Measurements from ENCODE around the gene HMMR. TPM values are rescaled to one million over a fixed set of nuclear protein-coding genes. Genes with fewer than 3 reads are reported as not detected.
A peak's percentile ranks its signal among the peaks of the same experiment; 100 is the strongest.

The HMMR gene
- total RNA-seq, 1 donor, result 2.5 TPM

GRCh38 chr5:163433271-163433670, 27.2 kb upstream of the HMMR start:
- Histone ChIP-seq H3K4me1 (ENCODE audit: insufficient read depth, low read length) (peaks cover 10% of the 10 kb centered on the region), H2AFZ (ENCODE audit: low read length) (no peak overlapping the region), H3K9me3 (ENCODE audit: low read depth, low read length) (no peaks in the 10 kb centered on the region), H3K27ac (ENCODE audit: low read depth, low read length) (no peak overlapping the region), H3K4me2 (ENCODE audit: insufficient read depth, low read length) (no peak overlapping the region), H4K20me1 (ENCODE audit: insufficient read depth, low read length) (peaks cover 5% of the 10 kb centered on the region), H3K4me3 (ENCODE audit: insufficient read depth, low read length) (no peak overlapping the region), H3K36me3 (ENCODE audit: insufficient read depth, low read length) (no peaks in the 10 kb centered on the region), H3K27me3 (ENCODE audit: insufficient read depth, low read length) (no peaks in the 10 kb centered on the region), H3K79me2 (ENCODE audit: insufficient read depth, low read length) (peaks cover 9% of the 10 kb centered on the region)
- no peak for TF ChIP-seq CTCF (IDR thresholded peaks at IDR 0.05; ENCODE audit: extremely low read depth, low read depth, low read length)
- DNase-seq (ENCODE audit: insufficient read length, low spot score, missing footprints), result no peak

- no peak overlapping the region for H2AFZ ChIP-seq (ENCODE audit: low read length)
- DNase-seq (ENCODE audit: insufficient read length, low spot score, missing footprints), result no peak
- no peak overlapping the region for H3K27ac ChIP-seq (ENCODE audit: low read depth, low read length)
- H3K4me3 ChIP-seq (ENCODE audit: insufficient read depth, low read length), result no peak overlapping the region
- H3K9me3 ChIP-seq (ENCODE audit: low read depth, low read length), result no peaks in the 10 kb centered on the region
- peaks cover 16% of the 10 kb centered on the region for H4K20me1 ChIP-seq (ENCODE audit: insufficient read depth, low read length)
- no peak for TF ChIP-seq CTCF (IDR thresholded peaks at IDR 0.05; ENCODE audit: extremely low read depth, low read depth, low read length)
- no peaks in the 10 kb centered on the region for H3K36me3 ChIP-seq (ENCODE audit: insufficient read depth, low read length)
- peaks cover 20% of the 10 kb centered on the region for H3K4me1 ChIP-seq (ENCODE audit: insufficient read depth, low read length)
- H3K4me2 ChIP-seq (ENCODE audit: insufficient read depth, low read length), result no peak overlapping the region
- no peaks in the 10 kb centered on the region for H3K27me3 ChIP-seq (ENCODE audit: insufficient read depth, low read length)
- H3K79me2 ChIP-seq (ENCODE audit: insufficient read depth, low read length), result peaks cover 21% of the 10 kb centered on the region
These were observed 26.0 kb upstream of the HMMR start for GRCh38 chr5:163434401-163434866.

GRCh38 chr5:163436515-163436914, 23.9 kb upstream of the HMMR start:
- Histone ChIP-seq H3K9me3 (ENCODE audit: low read depth, low read length) (no peaks in the 10 kb centered on the region), H3K4me3 (ENCODE audit: insufficient read depth, low read length) (peak overlapping the region; percentile 99), H3K36me3 (ENCODE audit: insufficient read depth, low read length) (peaks cover 16% of the 10 kb centered on the region), H2AFZ (ENCODE audit: low read length) (peak overlapping the region; percentile 90), H4K20me1 (ENCODE audit: insufficient read depth, low read length) (peaks cover 28% of the 10 kb centered on the region), H3K27me3 (ENCODE audit: insufficient read depth, low read length) (no peaks in the 10 kb centered on the region), H3K79me2 (ENCODE audit: insufficient read depth, low read length) (peaks cover 38% of the 10 kb centered on the region), H3K4me2 (ENCODE audit: insufficient read depth, low read length) (peak overlapping the region; percentile 93), H3K4me1 (ENCODE audit: insufficient read depth, low read length) (peaks cover 27% of the 10 kb centered on the region), H3K27ac (ENCODE audit: low read depth, low read length) (no peak overlapping the region)
- DNase-seq (ENCODE audit: insufficient read length, low spot score, missing footprints), result no peak
- no peak for TF ChIP-seq CTCF (IDR thresholded peaks at IDR 0.05; ENCODE audit: extremely low read depth, low read depth, low read length)

GRCh38 chr5:163437011-163437308, 23.5 kb upstream of the HMMR start:
- peaks cover 27% of the 10 kb centered on the region for H3K4me1 ChIP-seq (ENCODE audit: insufficient read depth, low read length)
- H3K4me3 ChIP-seq (ENCODE audit: insufficient read depth, low read length), result peak overlapping the region; percentile 99
- H3K4me2 ChIP-seq (ENCODE audit: insufficient read depth, low read length), result peak overlapping the region; percentile 93
- no peak for DNase-seq (ENCODE audit: insufficient read length, low spot score, missing footprints)
- no peak for TF ChIP-seq CTCF (IDR thresholded peaks at IDR 0.05; ENCODE audit: extremely low read depth, low read depth, low read length)
- no peaks in the 10 kb centered on the region for H3K9me3 ChIP-seq (ENCODE audit: low read depth, low read length)
- peak overlapping the region; percentile 85 for H3K27ac ChIP-seq (ENCODE audit: low read depth, low read length)
- H3K36me3 ChIP-seq (ENCODE audit: insufficient read depth, low read length), result peaks cover 21% of the 10 kb centered on the region
- peak overlapping the region; percentile 90 for H2AFZ ChIP-seq (ENCODE audit: low read length)
- H4K20me1 ChIP-seq (ENCODE audit: insufficient read depth, low read length), result peaks cover 28% of the 10 kb centered on the region
- peaks cover 38% of the 10 kb centered on the region for H3K79me2 ChIP-seq (ENCODE audit: insufficient read depth, low read length)
- H3K27me3 ChIP-seq (ENCODE audit: insufficient read depth, low read length), result no peaks in the 10 kb centered on the region
